MCF 10A (cell line): ENCODE data around the gene COBL. TPM values are rescaled to one million over a fixed set of nuclear protein-coding genes. Genes with fewer than 3 reads are reported as not detected.

Experiments used
- BruUV-seq: library from RNA; stranded (reverse); fragments of 400-500 nt; replicated peaks from 2 replicates; lab custom pipeline; 2021; lab: Mats Ljungman, UMichigan
- CTCF ChIA-PET: fragments of 300-600 bp; sonication (Branson Sonifier 250); formaldehyde crosslinking; extraction: SDS; loops from one replicate; lab custom pipeline; 2021; ENCODE audit warnings: antibody characterized with exemption, inconsistent platforms; lab: Yijun Ruan, JAX
- POLR2A ChIA-PET: fragments of 300-600, 350-650 bp; sonication (Branson Sonifier 250); formaldehyde crosslinking; extraction: SDS; loops from one replicate; lab custom pipeline; 2020; ENCODE audit warnings: antibody characterized with exemption, inconsistent platforms; lab: Yijun Ruan, JAX
- DNase-seq: peaks from one replicate; pipeline ENCODE4 v3.0.0-alpha.2; 2018; ENCODE audit not compliant: unreplicated experiment
- H3K27ac Mint-ChIP-seq: one replicate; pipeline ENCODE4 v1.8.0; 2022; ENCODE audit warnings: mild to moderate bottlenecking, low read depth, mixed read lengths; ENCODE audit not compliant: unreplicated experiment
- H3K27me3 Mint-ChIP-seq: one replicate; pipeline ENCODE4 v1.8.0; 2022; ENCODE audit warnings: mixed read lengths; ENCODE audit not compliant: insufficient read depth, unreplicated experiment
- H3K36me3 Mint-ChIP-seq: one replicate; pipeline ENCODE4 v1.8.0; 2022; ENCODE audit warnings: mild to moderate bottlenecking, moderate library complexity, mixed read lengths; ENCODE audit not compliant: insufficient read depth, unreplicated experiment
- H3K4me1 Mint-ChIP-seq: one replicate; pipeline ENCODE4 v1.8.0; 2022; ENCODE audit warnings: mixed read lengths; ENCODE audit not compliant: insufficient read depth, unreplicated experiment
- H3K4me3 Mint-ChIP-seq: one replicate; pipeline ENCODE4 v1.8.0; 2022; ENCODE audit warnings: mild to moderate bottlenecking, moderate library complexity, mixed read lengths; ENCODE audit not compliant: unreplicated experiment
- H3K9me3 Mint-ChIP-seq: one replicate; pipeline ENCODE4 v1.8.0; 2022; ENCODE audit warnings: mixed read lengths; ENCODE audit not compliant: unreplicated experiment
- CTCF ChIP-seq: fragments of 200-600 bp; IDR thresholded peaks from one replicate; pipeline ENCODE4 v1.8.0; 2022; ENCODE audit warnings: antibody characterized with exemption, mild to moderate bottlenecking; ENCODE audit not compliant: unreplicated experiment
- intact Hi-C: fragments of 100-400 bp; cut with micrococcal nuclease; formaldehyde crosslinking; loops from 2 replicates; pipeline ENCODE4 v1.14.1; 2022
- total RNA-seq: library from RNA; stranded (reverse); gene quantifications from 2 replicates; pipeline ENCODE4 v1.2.3, GENCODE V29; 2022

Gene COBL
- total RNA-seq, 1 experiment from 2014 or later = 12.3 TPM

GRCh38 chr7:51278797-51279196 is 37.8 kb downstream of the COBL start:
- DNase-seq = peak; percentile 45
- no peaks in the 10 kb centered on the region for H3K27me3 Mint-ChIP-seq
- H3K27ac Mint-ChIP-seq = no peak overlapping the region
- no TSS peak for BruUV-seq
- ChIA-PET POLR2A (interaction anchor here (1.0 kb wide), 1 partner anchor 24 kb away, joined by 3 read pairs; no protein-coding TSS in a partner anchor), CTCF (interaction anchor here (0.7 kb wide), 1 partner anchor 10 kb away, joined by 3 read pairs; no protein-coding TSS in a partner anchor)
- no peaks in the 10 kb centered on the region for H3K36me3 Mint-ChIP-seq
- no peak for TF ChIP-seq CTCF
- H3K4me3 Mint-ChIP-seq = no peak overlapping the region
- intact Hi-C loops = no loop called here
- H3K9me3 Mint-ChIP-seq = peaks cover 7% of the 10 kb centered on the region
- peaks cover 7% of the 10 kb centered on the region for H3K4me1 Mint-ChIP-seq

GRCh38 chr7:51276967-51277366 is 39.6 kb downstream of the COBL start:
- no peak for TF ChIP-seq CTCF
- Mint-ChIP-seq H3K27ac (no peak overlapping the region), H3K4me1 (peaks cover 7% of the 10 kb centered on the region), H3K36me3 (no peaks in the 10 kb centered on the region), H3K9me3 (no peaks in the 10 kb centered on the region), H3K27me3 (no peaks in the 10 kb centered on the region), H3K4me3 (no peak overlapping the region)
- no TSS peak for BruUV-seq
- intact Hi-C loops = no loop called here
- DNase-seq = no peak
- CTCF ChIA-PET = interaction anchor here (0.6 to 1.6 kb wide), 4 partner anchors 15 to 173 kb away, joined by 3 to 4 read pairs (median 3); no protein-coding TSS in a partner anchor
- POLR2A ChIA-PET = no interaction called here

- Mint-ChIP-seq H3K9me3 (no peaks in the 10 kb centered on the region), H3K4me1 (peaks cover 7% of the 10 kb centered on the region), H3K27ac (no peak overlapping the region), H3K4me3 (no peak overlapping the region), H3K27me3 (no peaks in the 10 kb centered on the region), H3K36me3 (no peaks in the 10 kb centered on the region)
- no peak for TF ChIP-seq CTCF
- BruUV-seq = no TSS peak
- POLR2A ChIA-PET = interaction anchor here (0.6 to 0.8 kb wide), 2 partner anchors 9 to 15 kb away, joined by 3 read pairs; no protein-coding TSS in a partner anchor
- intact Hi-C loops = no loop called here
- CTCF ChIA-PET = interaction anchor here (0.6 to 1.6 kb wide), 3 partner anchors 30 to 173 kb away, joined by 3 to 4 read pairs (median 3); no protein-coding TSS in a partner anchor
- DNase-seq = no peak
Observed at GRCh38 chr7:51276091-51276605, 40.5 kb downstream of the COBL start.

GRCh38 chr7:51275532-51275931 is 41.1 kb downstream of the COBL start:
- peaks cover 7% of the 10 kb centered on the region for H3K4me1 Mint-ChIP-seq
- no peak overlapping the region for H3K27ac Mint-ChIP-seq
- POLR2A ChIA-PET = interaction anchor here (0.6 to 0.8 kb wide), 2 partner anchors 10 to 16 kb away, joined by 3 read pairs; no protein-coding TSS in a partner anchor
- intact Hi-C loops = no loop called here
- H3K4me3 Mint-ChIP-seq = no peak overlapping the region
- no peaks in the 10 kb centered on the region for H3K36me3 Mint-ChIP-seq
- no peaks in the 10 kb centered on the region for H3K27me3 Mint-ChIP-seq
- DNase-seq = no peak
- CTCF ChIA-PET = interaction anchor here (1.6 kb wide), 1 partner anchor 94 kb away, joined by 3 read pairs; no protein-coding TSS in a partner anchor
- TF ChIP-seq CTCF = no peak
- H3K9me3 Mint-ChIP-seq = no peaks in the 10 kb centered on the region
- no TSS peak for BruUV-seq
